ENCODE results near the gene EIF2B2. TPM values are rescaled to one million over a fixed set of nuclear protein-coding genes. Genes with fewer than 3 reads are reported as not detected.
"Not testable (repeated sequence)": the region's sequence is repeated elsewhere in the genome, so short reads cannot be mapped to it uniquely, and the experiment has no call there.

EIF2B2 gene
- total RNA-seq, 2 donors from 2014 or later, result 34.0 to 48.9 TPM

- Histone ChIP-seq H3K27me3 (no peaks in the 10 kb centered on the region), H3K9ac (ENCODE audit: low read depth in 2 of 2, low read length in 2 of 2) (no peak overlapping the region), H3K36me3 (no peaks in the 10 kb centered on the region), H3K9me3 (no peaks in the 10 kb centered on the region), H3K27ac (no peak overlapping the region), H3K4me1 (no peaks in the 10 kb centered on the region), H3K4me3 (no peak overlapping the region)
- TF ChIP-seq CTCF (IDR thresholded peaks at IDR 0.05), result no peak
- intact Hi-C loops (cut with DNase I), result no loop called here
- DNase-seq, result no peak
Observed at GRCh38 chr14:74985028-74985310, 17.8 kb upstream of the EIF2B2 start.

- no peak overlapping the region for H3K9ac ChIP-seq (ENCODE audit: low read depth in 2 of 2, low read length in 2 of 2)
- H3K36me3 ChIP-seq, result no peaks in the 10 kb centered on the region
- H3K27ac ChIP-seq, result no peak overlapping the region
- TF ChIP-seq CTCF (IDR thresholded peaks at IDR 0.05), result no peak
- no peaks in the 10 kb centered on the region for H3K27me3 ChIP-seq
- H3K9me3 ChIP-seq, result no peaks in the 10 kb centered on the region
- DNase-seq, result no peak
- H3K4me1 ChIP-seq, result no peaks in the 10 kb centered on the region
- H3K4me3 ChIP-seq, result no peak overlapping the region
- intact Hi-C loops (cut with DNase I), result no loop called here
Observed at GRCh38 chr14:74985806-74986205, 16.9 kb upstream of the EIF2B2 start.

- H3K9ac ChIP-seq (ENCODE audit: low read depth in 2 of 2, low read length in 2 of 2), result no peak overlapping the region
Observed at GRCh38 chr14:74988131-74988530, 14.6 kb upstream of the EIF2B2 start.

GRCh38 chr14:74988993-74989392 is 13.7 kb upstream of the EIF2B2 start:
- Histone ChIP-seq H3K9me3 (no peaks in the 10 kb centered on the region), H3K27me3 (no peaks in the 10 kb centered on the region), H3K27ac (no peak overlapping the region), H3K4me3 (no peak overlapping the region), H3K9ac (ENCODE audit: low read depth in 2 of 2, low read length in 2 of 2) (no peak overlapping the region), H3K36me3 (no peaks in the 10 kb centered on the region), H3K4me1 (no peaks in the 10 kb centered on the region)
- no peak for DNase-seq
- intact Hi-C loops (cut with DNase I), result no loop called here
- no peak for TF ChIP-seq CTCF (IDR thresholded peaks at IDR 0.05)

More at GRCh38 chr14:74988131-74988530, 14.6 kb upstream of the EIF2B2 start:
- no peak for TF ChIP-seq CTCF (IDR thresholded peaks at IDR 0.05)
- H3K27me3 ChIP-seq, result no peaks in the 10 kb centered on the region
- no peaks in the 10 kb centered on the region for H3K36me3 ChIP-seq
- intact Hi-C loops (cut with DNase I), result no loop called here
- no peaks in the 10 kb centered on the region for H3K4me1 ChIP-seq
- no peak for DNase-seq
- no peak overlapping the region for H3K4me3 ChIP-seq
- no peak overlapping the region for H3K27ac ChIP-seq
- no peaks in the 10 kb centered on the region for H3K9me3 ChIP-seq

GRCh38 chr14:74994182-74994581 is 8.5 kb upstream of the EIF2B2 start:
- intact Hi-C loops (cut with DNase I); H3K9me3 ChIP-seq; H3K27ac ChIP-seq; H3K4me1 ChIP-seq; H3K4me3 ChIP-seq; H3K27me3 ChIP-seq; H3K9ac ChIP-seq (ENCODE audit: low read depth in 2 of 2, low read length in 2 of 2); H3K36me3 ChIP-seq; DNase-seq: not testable (repeated sequence)

GRCh38 chr14:74995781-74996180 is 6.9 kb upstream of the EIF2B2 start:
- H3K9ac ChIP-seq (ENCODE audit: low read depth in 2 of 2, low read length in 2 of 2); H3K4me1 ChIP-seq; DNase-seq; H3K4me3 ChIP-seq; H3K9me3 ChIP-seq; H3K36me3 ChIP-seq; H3K27me3 ChIP-seq; intact Hi-C loops (cut with DNase I); H3K27ac ChIP-seq: not testable (repeated sequence)

GRCh38 chr14:75001261-75001660 is 1.5 kb upstream of the EIF2B2 start:
- TF ChIP-seq CTCF (IDR thresholded peaks at IDR 0.05), result no peak
- H3K9me3 ChIP-seq, result no peaks in the 10 kb centered on the region
- no peak overlapping the region for H3K4me3 ChIP-seq
- no peak overlapping the region for H3K9ac ChIP-seq (ENCODE audit: low read depth in 2 of 2, low read length in 2 of 2)
- intact Hi-C loops (cut with DNase I), result loop anchor here (10.0 kb wide), 1 partner anchor 74 kb away; no protein-coding TSS in a partner anchor
- H3K27ac ChIP-seq, result no peak overlapping the region
- no peaks in the 10 kb centered on the region for H3K27me3 ChIP-seq
- no peak for DNase-seq
- peaks cover 11% of the 10 kb centered on the region for H3K4me1 ChIP-seq
- H3K36me3 ChIP-seq, result no peaks in the 10 kb centered on the region

Measured in colonic mucosa (tissue), 4 donors.